ENCODE results near the gene ARHGAP24. TPM values are rescaled to one million over a fixed set of nuclear protein-coding genes. Genes with fewer than 3 reads are reported as not detected.

Gene ARHGAP24
- total RNA-seq, 2 experiments from 2014 or later, result 0.22 to 0.70 TPM

- H3K36me3 Mint-ChIP-seq (ENCODE audit: low read depth), result no peaks in the 10 kb centered on the region
Observed at GRCh38 chr4:85682391-85682790, 207.4 kb downstream of the ARHGAP24 start.

GRCh38 chr4:85684676-85685075, 209.7 kb downstream of the ARHGAP24 start:
- intact Hi-C loops (cut with micrococcal nuclease), result no loop called here
- POLR2A ChIA-PET, result no interaction called here
- ATAC-seq, result no peak
- Mint-ChIP-seq H3K4me3 (no peak overlapping the region), H3K4me1 (ENCODE audit: low read depth) (no peaks in the 10 kb centered on the region), H3K27ac (no peak overlapping the region), H3K27me3 (no peaks in the 10 kb centered on the region), H3K9me3 (no peaks in the 10 kb centered on the region), H3K36me3 (ENCODE audit: low read depth) (no peaks in the 10 kb centered on the region)
- no peak for DNase-seq
- CTCF ChIA-PET, result no interaction called here
- TF ChIP-seq CTCF (IDR thresholded peaks at IDR 0.05), result no peak

More at GRCh38 chr4:85682391-85682790, 207.4 kb downstream of the ARHGAP24 start:
- intact Hi-C loops (cut with micrococcal nuclease), result no loop called here
- ChIA-PET POLR2A (no interaction called here), CTCF (no interaction called here)
- Mint-ChIP-seq H3K4me1 (ENCODE audit: low read depth) (no peaks in the 10 kb centered on the region), H3K4me3 (no peak overlapping the region), H3K27ac (no peak overlapping the region), H3K9me3 (no peaks in the 10 kb centered on the region), H3K27me3 (no peaks in the 10 kb centered on the region)
- DNase-seq (no peak), ATAC-seq (no peak)
- TF ChIP-seq CTCF (IDR thresholded peaks at IDR 0.05), result no peak

- no peak for ATAC-seq
Observed at GRCh38 chr4:85686398-85686797, 211.4 kb downstream of the ARHGAP24 start.

GRCh38 chr4:85688055-85688740, 213.2 kb downstream of the ARHGAP24 start:
- no peak for ATAC-seq
- Mint-ChIP-seq H3K27ac (no peak overlapping the region), H3K4me3 (no peak overlapping the region), H3K27me3 (no peaks in the 10 kb centered on the region), H3K36me3 (ENCODE audit: low read depth) (no peaks in the 10 kb centered on the region), H3K4me1 (ENCODE audit: low read depth) (no peaks in the 10 kb centered on the region), H3K9me3 (no peaks in the 10 kb centered on the region)
- no peak for TF ChIP-seq CTCF (IDR thresholded peaks at IDR 0.05)
- no peak for DNase-seq
- CTCF ChIA-PET, result no interaction called here
- POLR2A ChIA-PET, result no interaction called here
- intact Hi-C loops (cut with micrococcal nuclease), result no loop called here

More at GRCh38 chr4:85686398-85686797, 211.4 kb downstream of the ARHGAP24 start:
- intact Hi-C loops (cut with micrococcal nuclease), result no loop called here
- ChIA-PET POLR2A (no interaction called here), CTCF (interaction anchor here (0.8 kb wide), 1 partner anchor 9 kb away, joined by 3 read pairs; no protein-coding TSS in a partner anchor)
- Mint-ChIP-seq H3K9me3 (no peaks in the 10 kb centered on the region), H3K4me1 (ENCODE audit: low read depth) (no peaks in the 10 kb centered on the region), H3K36me3 (ENCODE audit: low read depth) (no peaks in the 10 kb centered on the region), H3K27me3 (no peaks in the 10 kb centered on the region), H3K4me3 (no peak overlapping the region), H3K27ac (no peak overlapping the region)
- DNase-seq, result no peak
- no peak for TF ChIP-seq CTCF (IDR thresholded peaks at IDR 0.05)

- Mint-ChIP-seq H3K36me3 (ENCODE audit: low read depth) (no peaks in the 10 kb centered on the region), H3K27ac (no peak overlapping the region), H3K9me3 (no peaks in the 10 kb centered on the region), H3K27me3 (peaks cover 2% of the 10 kb centered on the region), H3K4me3 (no peak overlapping the region), H3K4me1 (ENCODE audit: low read depth) (no peaks in the 10 kb centered on the region)
- ATAC-seq (no peak), DNase-seq (no peak)
- intact Hi-C loops (cut with micrococcal nuclease), result no loop called here
- POLR2A ChIA-PET, result no interaction called here
- no peak for TF ChIP-seq CTCF (IDR thresholded peaks at IDR 0.05)
- CTCF ChIA-PET, result interaction anchor here (1.4 kb wide), 1 partner anchor 612 kb away, joined by 3 read pairs; no protein-coding TSS in a partner anchor
Observed at GRCh38 chr4:85696661-85697060, 221.7 kb downstream of the ARHGAP24 start.
